Uterus (tissue), 4 donors: ENCODE measurements around the gene RXRG. TPM values are rescaled to one million over a fixed set of nuclear protein-coding genes. Genes with fewer than 3 reads are reported as not detected.

ENCODE experiments used
- DNase-seq, 2 donors: peaks; one replicate each; pipeline ENCODE4 v3.0.0-alpha.2; 2019 to 2020
- H3K27ac ChIP-seq, 2 donors: fragments of 200-600 bp; sonication (generic); 1 replicate in 1 of 2; 2 replicates in 1 of 2; pipeline ENCODE4 v1.5.1; 2016 to 2018
- H3K27me3 ChIP-seq, 2 donors: fragments of 200-600 bp; sonication (generic); one replicate each; pipeline ENCODE4 v1.5.1; 2018 to 2019; ENCODE audit warnings: control low read depth in 1 of 2
- H3K36me3 ChIP-seq, 2 donors: fragments of 200-600 bp; sonication (generic); one replicate each; pipeline ENCODE4 v1.5.1; 2019; ENCODE audit warnings: control low read depth in 1 of 2
- H3K4me1 ChIP-seq, 2 donors: fragments of 200-600 bp; sonication (generic); one replicate each; pipeline ENCODE4 v1.5.1; 2018 to 2019; ENCODE audit warnings: control low read depth in 1 of 2
- H3K4me3 ChIP-seq, 2 donors: fragments of 200-600 bp; sonication (generic); 1 replicate in 1 of 2; 2 replicates in 1 of 2; pipeline ENCODE4 v1.5.1; 2018 to 2019; ENCODE audit warnings: mild to moderate bottlenecking in 1 of 2
- H3K9me3 ChIP-seq, 2 donors: fragments of 200-600 bp; sonication (generic); one replicate each; pipeline ENCODE4 v1.5.1; 2019; ENCODE audit warnings: control low read depth in 1 of 2
- CTCF ChIP-seq, 4 experiments: fragments of 200-600 bp in 2 of 4; fragments of 450-650 bp in 2 of 4; sonication (generic) in 2 of 4; IDR thresholded peaks; one replicate each; pipeline ENCODE4 v1.5.1; 2016 to 2019; ENCODE audit warnings: antibody characterized with exemption in 4 of 4, mild to moderate bottlenecking in 2 of 4, moderate library complexity in 1 of 4
- POLR2A ChIP-seq, 2 donors: fragments of 450-650 bp; IDR thresholded peaks; one replicate each; pipeline ENCODE4 v1.6.1; 2016; ENCODE audit warnings: antibody characterized with exemption in 2 of 2, mild to moderate bottlenecking in 1 of 2, moderate library complexity in 1 of 2
- intact Hi-C: fragments of 100-400 bp; cut with DNase I; formaldehyde crosslinking; loops from one replicate; pipeline ENCODE4 v1.15.1; 2023; ENCODE audit warnings: low total_unique reads
- total RNA-seq, 4 donors: library from RNA; depleted of rRNA in 3 of 4; stranded (reverse); fragments of >200 nt in 3 of 4; gene quantifications; one replicate each; pipeline versions ENCODE4 v1.1.0 to v1.2.4, GENCODE V29; 2014 to 2023
- donor health status: DM: yes; HTN: yes; CAD: no.

The RXRG gene
- total RNA-seq = 1 to 10 TPM in 1 of 4 donors, under 1 TPM in 2, not detected in 1; under 0.01 to 3.2 (median 0.18) TPM

- Histone ChIP-seq H3K4me3 (peak within 1 kb of the TSS in 1 of 2 donors; percentile 8), H3K9me3 (no peaks in the 10 kb centered on the region), H3K27ac (no peak within 1 kb of the TSS), H3K4me1 (no peaks in the 10 kb centered on the region), H3K36me3 (no peaks in the 10 kb centered on the region), H3K27me3 (peaks cover 0 to 7% of the 10 kb centered on the region in 2 donors)
- no peak for DNase-seq
- TF ChIP-seq CTCF (IDR thresholded peaks at IDR 0.05) = no peak
- TF ChIP-seq POLR2A (IDR thresholded peaks at IDR 0.05) = no peak
- intact Hi-C loops = no loop called here
Observed at GRCh38 chr1:165444897-165445370, at the start of gene RXRG. TSS of gene RXRG (minus strand) at chr1:165445126. CDS start at chr1:165444893, 233 bp downstream.

GRCh38 chr1:165492845-165493373, 48.0 kb upstream of the RXRG start:
- intact Hi-C loops = no loop called here
- H3K27ac ChIP-seq = no peak overlapping the region
- TF ChIP-seq POLR2A (IDR thresholded peaks at IDR 0.05) (no peak), CTCF (IDR thresholded peaks at IDR 0.05) (no peak)
- DNase-seq = no peak
- H3K4me3 ChIP-seq = no peak overlapping the region
- no peaks in the 10 kb centered on the region for H3K9me3 ChIP-seq
- H3K4me1 ChIP-seq = no peaks in the 10 kb centered on the region
- no peaks in the 10 kb centered on the region for H3K27me3 ChIP-seq
- H3K36me3 ChIP-seq = no peaks in the 10 kb centered on the region

- no peak for DNase-seq
- intact Hi-C loops = no loop called here
- H3K4me1 ChIP-seq = no peaks in the 10 kb centered on the region
- no peaks in the 10 kb centered on the region for H3K27me3 ChIP-seq
- no peaks in the 10 kb centered on the region for H3K36me3 ChIP-seq
- H3K9me3 ChIP-seq = no peaks in the 10 kb centered on the region
- H3K27ac ChIP-seq = no peak overlapping the region
- TF ChIP-seq CTCF (IDR thresholded peaks at IDR 0.05) (no peak), POLR2A (IDR thresholded peaks at IDR 0.05) (no peak)
- H3K4me3 ChIP-seq = no peak overlapping the region
Observed at GRCh38 chr1:165490175-165490574, 45.2 kb upstream of the RXRG start.

GRCh38 chr1:165487921-165488320, 43.0 kb upstream of the RXRG start:
- Histone ChIP-seq H3K36me3 (no peaks in the 10 kb centered on the region), H3K4me3 (no peak overlapping the region), H3K9me3 (no peaks in the 10 kb centered on the region), H3K27me3 (no peaks in the 10 kb centered on the region), H3K27ac (no peak overlapping the region), H3K4me1 (no peaks in the 10 kb centered on the region)
- intact Hi-C loops = no loop called here
- TF ChIP-seq CTCF (IDR thresholded peaks at IDR 0.05) (no peak), POLR2A (IDR thresholded peaks at IDR 0.05) (no peak)
- DNase-seq = no peak

GRCh38 chr1:165486663-165487062, 41.7 kb upstream of the RXRG start:
- no peaks in the 10 kb centered on the region for H3K27me3 ChIP-seq
- TF ChIP-seq POLR2A (IDR thresholded peaks at IDR 0.05) (no peak), CTCF (IDR thresholded peaks at IDR 0.05) (no peak)
- no peaks in the 10 kb centered on the region for H3K4me1 ChIP-seq
- DNase-seq = no peak
- H3K36me3 ChIP-seq = no peaks in the 10 kb centered on the region
- intact Hi-C loops = no loop called here
- H3K9me3 ChIP-seq = no peaks in the 10 kb centered on the region
- no peak overlapping the region for H3K4me3 ChIP-seq
- no peak overlapping the region for H3K27ac ChIP-seq
